Ishikawa (cell line): Measurements from ENCODE around the gene NOTCH1.

Experiments
- CEBPB ChIP-seq: IDR thresholded peaks from 2 replicates; pipeline ENCODE4 v1.6.1; 2012
- CREB1 ChIP-seq: IDR thresholded peaks from 2 replicates; pipeline ENCODE4 v1.6.1; 2012; ENCODE audit warnings: low read depth
- EGR1 ChIP-seq: IDR thresholded peaks from 2 replicates; pipeline ENCODE4 v1.6.1; 2012
- EP300 ChIP-seq: IDR thresholded peaks from 2 replicates; pipeline ENCODE4 v1.6.1; 2012; ENCODE audit warnings: borderline replicate concordance
- FOXM1 ChIP-seq: IDR thresholded peaks from 2 replicates; pipeline ENCODE4 v1.6.1; 2012; ENCODE audit warnings: low read depth, borderline replicate concordance
- NFIC ChIP-seq: IDR thresholded peaks from 2 replicates; pipeline ENCODE4 v1.6.1; 2012
- RAD21 ChIP-seq: IDR thresholded peaks from 2 replicates; pipeline ENCODE4 v1.6.1; 2012; ENCODE audit warnings: low read depth
- TAF1 ChIP-seq: IDR thresholded peaks from 2 replicates; pipeline ENCODE4 v1.6.1; 2012; ENCODE audit warnings: low read depth, mild to moderate bottlenecking
- TCF12 ChIP-seq: IDR thresholded peaks from 2 replicates; pipeline ENCODE4 v1.6.1; 2012; ENCODE audit warnings: low read depth
- TEAD4 ChIP-seq: IDR thresholded peaks from 2 replicates; pipeline ENCODE4 v1.6.1; 2012
- USF1 ChIP-seq: IDR thresholded peaks from 2 replicates; pipeline ENCODE4 v1.6.1; 2012
- YY1 ChIP-seq: IDR thresholded peaks from 2 replicates; pipeline ENCODE4 v1.6.1; 2012; ENCODE audit warnings: low read depth
- ZBTB7A ChIP-seq: IDR thresholded peaks from 2 replicates; pipeline ENCODE4 v1.6.1; 2012; ENCODE audit warnings: low read depth
- TF ChIP-seq, protein P1 (sequence below): IDR thresholded peaks from 2 replicates; pipeline ENCODE4 v1.6.1; 2012
- TF ChIP-seq, protein P2 (sequence below): IDR thresholded peaks from 2 replicates; pipeline ENCODE4 v1.6.1; 2012; ENCODE audit warnings: low read depth, mild to moderate bottlenecking

Gene NOTCH1

DNA sequence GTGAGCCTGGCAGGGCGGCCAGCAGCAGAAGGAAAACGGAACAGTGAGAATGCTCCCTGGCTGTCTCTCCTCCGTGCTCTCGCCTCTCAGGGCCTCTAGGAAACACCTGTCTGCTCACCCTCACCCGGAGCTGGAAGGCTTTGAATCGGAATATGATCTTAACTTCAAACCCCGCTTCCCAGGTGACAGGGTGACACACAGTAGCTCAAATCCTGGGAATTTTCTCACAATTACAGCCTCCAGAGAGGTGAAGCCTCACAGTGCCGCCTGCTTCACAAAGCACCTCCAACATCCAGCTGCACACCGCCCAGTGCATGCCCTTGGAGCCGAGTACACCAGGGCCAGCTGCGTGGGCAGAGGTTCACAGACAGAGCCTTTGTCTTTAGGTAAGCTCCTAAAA lies 75.5 kb downstream of the NOTCH1 start:
- TF ChIP-seq USF1 (no peak), NFIC (no peak), YY1 (no peak), ZBTB7A (no peak), CEBPB (no peak), CREB1 (no peak), FOXM1 (no peak), EGR1 (no peak), EP300 (no peak), RAD21 (no peak), TAF1 (no peak)
- TF ChIP-seq, protein P1, sequence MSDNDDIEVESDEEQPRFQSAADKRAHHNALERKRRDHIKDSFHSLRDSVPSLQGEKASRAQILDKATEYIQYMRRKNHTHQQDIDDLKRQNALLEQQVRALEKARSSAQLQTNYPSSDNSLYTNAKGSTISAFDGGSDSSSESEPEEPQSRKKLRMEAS, result no peak

DNA sequence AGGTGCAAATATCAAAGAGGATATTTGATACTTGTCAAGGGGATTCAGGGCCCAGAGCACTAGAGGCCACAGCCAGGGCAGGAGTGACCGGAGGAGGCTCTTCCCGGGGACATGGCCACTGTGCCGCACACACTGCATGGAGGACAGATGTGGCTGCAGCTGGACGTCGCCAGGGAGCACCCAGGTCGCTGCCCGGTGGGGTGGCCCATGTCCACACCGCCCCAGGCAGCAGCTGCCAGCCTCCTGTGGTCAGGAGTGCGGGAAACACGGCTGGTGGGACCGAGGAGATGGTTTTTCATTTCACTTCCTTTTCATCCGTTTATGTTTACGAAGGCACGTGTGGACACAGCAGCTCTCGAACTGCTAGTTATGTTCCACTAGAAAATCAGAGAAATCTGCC lies 78.1 kb downstream of the NOTCH1 start:
- TF ChIP-seq TEAD4 (no peak), ZBTB7A (no peak), YY1 (no peak), USF1 (no peak), EP300 (no peak), NFIC (no peak), CEBPB (no peak)
- TF ChIP-seq, protein P1, result no peak

- TF ChIP-seq ZBTB7A (no peak), NFIC (no peak), EP300 (no peak), CEBPB (no peak), CREB1 (no peak), EGR1 (no peak), TEAD4 (no peak), TAF1 (no peak), RAD21 (no peak)
- TF ChIP-seq, protein P1, result no peak
- TF ChIP-seq, protein P2, sequence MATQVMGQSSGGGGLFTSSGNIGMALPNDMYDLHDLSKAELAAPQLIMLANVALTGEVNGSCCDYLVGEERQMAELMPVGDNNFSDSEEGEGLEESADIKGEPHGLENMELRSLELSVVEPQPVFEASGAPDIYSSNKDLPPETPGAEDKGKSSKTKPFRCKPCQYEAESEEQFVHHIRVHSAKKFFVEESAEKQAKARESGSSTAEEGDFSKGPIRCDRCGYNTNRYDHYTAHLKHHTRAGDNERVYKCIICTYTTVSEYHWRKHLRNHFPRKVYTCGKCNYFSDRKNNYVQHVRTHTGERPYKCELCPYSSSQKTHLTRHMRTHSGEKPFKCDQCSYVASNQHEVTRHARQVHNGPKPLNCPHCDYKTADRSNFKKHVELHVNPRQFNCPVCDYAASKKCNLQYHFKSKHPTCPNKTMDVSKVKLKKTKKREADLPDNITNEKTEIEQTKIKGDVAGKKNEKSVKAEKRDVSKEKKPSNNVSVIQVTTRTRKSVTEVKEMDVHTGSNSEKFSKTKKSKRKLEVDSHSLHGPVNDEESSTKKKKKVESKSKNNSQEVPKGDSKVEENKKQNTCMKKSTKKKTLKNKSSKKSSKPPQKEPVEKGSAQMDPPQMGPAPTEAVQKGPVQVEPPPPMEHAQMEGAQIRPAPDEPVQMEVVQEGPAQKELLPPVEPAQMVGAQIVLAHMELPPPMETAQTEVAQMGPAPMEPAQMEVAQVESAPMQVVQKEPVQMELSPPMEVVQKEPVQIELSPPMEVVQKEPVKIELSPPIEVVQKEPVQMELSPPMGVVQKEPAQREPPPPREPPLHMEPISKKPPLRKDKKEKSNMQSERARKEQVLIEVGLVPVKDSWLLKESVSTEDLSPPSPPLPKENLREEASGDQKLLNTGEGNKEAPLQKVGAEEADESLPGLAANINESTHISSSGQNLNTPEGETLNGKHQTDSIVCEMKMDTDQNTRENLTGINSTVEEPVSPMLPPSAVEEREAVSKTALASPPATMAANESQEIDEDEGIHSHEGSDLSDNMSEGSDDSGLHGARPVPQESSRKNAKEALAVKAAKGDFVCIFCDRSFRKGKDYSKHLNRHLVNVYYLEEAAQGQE, result no peak
Measured at GRCh38 chr9:136466155-136466541, 79.7 kb downstream of the NOTCH1 start.

- TF ChIP-seq TAF1 (no peak), NFIC (no peak), USF1 (no peak), FOXM1 (no peak), CEBPB (no peak), ZBTB7A (no peak), EGR1 (no peak), YY1 (no peak), RAD21 (no peak), TEAD4 (no peak), TCF12 (no peak), CREB1 (no peak)
- TF ChIP-seq, protein P2, result no peak
- TF ChIP-seq, protein P1, result no peak
Measured at GRCh38 chr9:136465500-136466154, 80.2 kb downstream of the NOTCH1 start.

DNA sequence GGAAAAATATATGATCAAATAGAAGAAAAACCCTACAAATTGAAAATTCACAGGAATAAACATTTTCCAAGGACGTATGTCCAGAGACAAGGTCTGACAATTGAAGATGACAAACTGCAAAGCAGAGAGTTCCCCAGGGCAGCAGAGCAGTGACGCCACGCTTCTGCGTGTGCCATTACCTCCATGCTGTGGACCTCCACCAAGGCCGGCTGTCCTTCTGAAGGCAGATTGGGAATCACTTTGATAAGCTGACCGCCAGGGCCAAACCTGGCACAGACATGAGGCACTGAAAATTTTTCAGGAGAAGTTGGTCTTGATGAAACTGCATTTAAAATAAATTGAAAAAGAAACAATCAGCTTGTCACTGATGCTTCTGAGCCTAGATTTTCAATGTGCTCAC lies 81.6 kb downstream of the NOTCH1 start:
- no peak for TF ChIP-seq EP300
- TF ChIP-seq USF1, result no peak
- no peak for TF ChIP-seq ZBTB7A
- TF ChIP-seq FOXM1, result no peak
- TF ChIP-seq CEBPB, result no peak
